ENCODE data around the gene ELP2.
"Not testable (repeated sequence)": the region's sequence is repeated elsewhere in the genome, so short reads cannot be mapped to it uniquely, and the experiment has no call there.

ELP2 gene

GRCh38 chr18:36129300-36130038 is at the start of gene ELP2, which contains the start of gene SLC39A6:
TSS of gene ELP2 (plus strand) at chr18:36129899. CDS start at chr18:36129934, 35 bp downstream.
TSS of gene SLC39A6 (minus strand) at chr18:36129340. CDS start at chr18:36127007, 2,333 bp downstream.
- peak; percentile 97 for DNase-seq (ENCODE audit: low spot score)

- not testable (repeated sequence) for DNase-seq (ENCODE audit: low spot score)
Measured at GRCh38 chr18:36081118-36081517, 48.6 kb upstream of the ELP2 start.

- no peak for DNase-seq (ENCODE audit: low spot score)
Measured at GRCh38 chr18:36083729-36084128, 46.0 kb upstream of the ELP2 start.

GRCh38 chr18:36085195-36085594 is 44.5 kb upstream of the ELP2 start:
- no peak for DNase-seq (ENCODE audit: low spot score)

- DNase-seq (ENCODE audit: low spot score): no peak
Measured at GRCh38 chr18:36086186-36086585, 43.5 kb upstream of the ELP2 start.

- DNase-seq (ENCODE audit: low spot score): no peak
Measured at GRCh38 chr18:36088256-36088655, 41.4 kb upstream of the ELP2 start.

GRCh38 chr18:36089001-36089400 is 40.7 kb upstream of the ELP2 start:
- DNase-seq (ENCODE audit: low spot score): no peak

GRCh38 chr18:36092116-36092515 is 37.6 kb upstream of the ELP2 start:
- DNase-seq (ENCODE audit: low spot score): not testable (repeated sequence)

GRCh38 chr18:36094431-36094830 is 35.3 kb upstream of the ELP2 start:
- no peak for DNase-seq (ENCODE audit: low spot score)

- DNase-seq (ENCODE audit: low spot score): no peak
Measured at GRCh38 chr18:36095936-36096519, 33.7 kb upstream of the ELP2 start.

- no peak for DNase-seq (ENCODE audit: low spot score)
Measured at GRCh38 chr18:36096955-36097354, 32.7 kb upstream of the ELP2 start.

GRCh38 chr18:36099311-36099710 is 30.4 kb upstream of the ELP2 start:
- DNase-seq (ENCODE audit: low spot score): no peak

- DNase-seq (ENCODE audit: low spot score): no peak
Measured at GRCh38 chr18:36101943-36102342, 27.8 kb upstream of the ELP2 start.

- DNase-seq (ENCODE audit: low spot score): no peak
Measured at GRCh38 chr18:36104749-36105148, 24.9 kb upstream of the ELP2 start.

- DNase-seq (ENCODE audit: low spot score): no peak
Measured at GRCh38 chr18:36107477-36107876, 22.2 kb upstream of the ELP2 start.

GRCh38 chr18:36108196-36108595 is 21.5 kb upstream of the ELP2 start:
- DNase-seq (ENCODE audit: low spot score): no peak

- no peak for DNase-seq (ENCODE audit: low spot score)
Measured at GRCh38 chr18:36108601-36109000, 21.1 kb upstream of the ELP2 start.

- no peak for DNase-seq (ENCODE audit: low spot score)
Measured at GRCh38 chr18:36109737-36110136, 20.0 kb upstream of the ELP2 start.

GRCh38 chr18:36112302-36112701 is 17.4 kb upstream of the ELP2 start:
- DNase-seq (ENCODE audit: low spot score): no peak

- no peak for DNase-seq (ENCODE audit: low spot score)
Measured at GRCh38 chr18:36114251-36114650, 15.4 kb upstream of the ELP2 start.

- DNase-seq (ENCODE audit: low spot score): no peak
Measured at GRCh38 chr18:36114738-36115137, 15.0 kb upstream of the ELP2 start.

GRCh38 chr18:36116771-36117170 is 12.9 kb upstream of the ELP2 start:
- DNase-seq (ENCODE audit: low spot score): not testable (repeated sequence)

GRCh38 chr18:36120297-36120696 is 9.4 kb upstream of the ELP2 start:
- no peak for DNase-seq (ENCODE audit: low spot score)

GRCh38 chr18:36124841-36125240 is 4.9 kb upstream of the ELP2 start:
- no peak for DNase-seq (ENCODE audit: low spot score)
